Spleen (tissue), 11 donors: ENCODE results near the gene CNTN5. TPM values are rescaled to one million over a fixed set of nuclear protein-coding genes. Genes with fewer than 3 reads are reported as not detected.

Experiments
- DNase-seq: peaks from one replicate; pipeline ENCODE4 v3.0.0-alpha.2; 2020
- H3K27ac ChIP-seq, 8 donors: fragments of 200-600 bp; sonication (generic) in 7 of 8; 1 replicate in 4 of 8; 2 replicates in 4 of 8; pipeline versions ENCODE4 v1.5.0 to v1.8.0; 2016 to 2021; ENCODE audit warnings: inconsistent platforms in 4 of 8, mild to moderate bottlenecking in 4 of 8, moderate library complexity in 1 of 8
- H3K27me3 ChIP-seq, 7 donors: fragments of 200-600 bp; sonication (generic) in 6 of 7; replicated peaks in 1 of 7; 1 replicate in 4 of 7; 2 replicates in 3 of 7; pipeline versions ENCODE4 v1.5.0 to v1.8.0; 2016 to 2021; ENCODE audit warnings: inconsistent platforms in 3 of 7, mild to moderate bottlenecking in 1 of 7
- H3K36me3 ChIP-seq, 6 donors: fragments of 200-600 bp; sonication (generic) in 5 of 6; 1 replicate in 4 of 6; 2 replicates in 2 of 6; pipeline versions ENCODE4 v1.5.0 to v1.8.0; 2016 to 2021; ENCODE audit warnings: inconsistent platforms in 2 of 6
- H3K4me1 ChIP-seq, 6 donors: fragments of 200-600 bp; sonication (generic) in 5 of 6; 1 replicate in 3 of 6; 2 replicates in 3 of 6; pipeline versions ENCODE4 v1.5.0 to v1.8.0; 2016 to 2021; ENCODE audit warnings: inconsistent platforms in 3 of 6
- H3K4me3 ChIP-seq, 8 donors: fragments of 200-600 bp; sonication (generic) in 7 of 8; 1 replicate in 4 of 8; 2 replicates in 4 of 8; pipeline versions ENCODE4 v1.5.0 to v1.8.0; 2016 to 2021; ENCODE audit warnings: inconsistent platforms in 4 of 8, mild to moderate bottlenecking in 4 of 8, moderate library complexity in 2 of 8
- H3K9me3 ChIP-seq, 8 donors: fragments of 200-600 bp; sonication (generic) in 7 of 8; 1 replicate in 4 of 8; 2 replicates in 4 of 8; pipeline versions ENCODE4 v1.5.0 to v1.8.0; 2016 to 2021; ENCODE audit warnings: inconsistent platforms in 4 of 8
- POLR2A ChIP-seq, 3 donors: fragments of 450-650 bp; IDR thresholded peaks; one replicate each; pipeline ENCODE4 v1.5.1; 2017; ENCODE audit warnings: antibody characterized with exemption in 3 of 3, mild to moderate bottlenecking in 1 of 3
- POLR2AphosphoS5 ChIP-seq, 3 donors: sonication (generic); formaldehyde crosslinking; IDR thresholded peaks; one replicate each; pipeline ENCODE4 v1.5.1; 2017; ENCODE audit warnings: antibody characterized with exemption in 3 of 3
- WGBS, 5 donors: extraction: QIAGEN DNeasy Blood & Tissue Kit in 3 of 5; methylation state at CpG; one replicate each; pipeline versions ENCODE4 v1.1.5 to v1.1.7; 2013 to 2018; 5-methylcytosine and 5-hydroxymethylcytosine counted together
- intact Hi-C: fragments of 100-400 bp; cut with DNase I; formaldehyde crosslinking; loops from one replicate; pipeline ENCODE4 v1.15.0; 2023; ENCODE audit warnings: low total_unique reads
- polyA plus RNA-seq, 3 donors: library from polyadenylated mRNA; stranded (reverse); fragments of 200-250 nt; gene quantifications; one replicate each; pipeline ENCODE4 v1.2.1, GENCODE V29; 2013
- total RNA-seq, 7 donors: library from RNA; depleted of rRNA in 3 of 7; stranded (reverse); fragments of >200 nt in 3 of 7; fragmentation: NEBNext Ultra II Directional in 4 of 7; extraction: Animal tissue kit (Norgen Biotek cat#: 25700) in 4 of 7; gene quantifications; one replicate each; pipeline versions ENCODE4 v1.1.0 to v1.2.1, GENCODE V29; 2016 to 2021
- TF ChIP-seq, protein P1 (sequence below), 11 experiments: fragments of 200-600 bp in 7 of 11; fragments of 450-650 bp in 4 of 11; sonication (generic) in 4 of 11; IDR thresholded peaks in 8 of 11; conservative IDR thresholded peaks in 3 of 11; 1 replicate in 7 of 11; 2 replicates in 4 of 11; pipeline versions ENCODE4 v1.4.0 to v1.8.0; 2016 to 2021; ENCODE audit warnings: antibody characterized with exemption in 11 of 11, inconsistent platforms in 4 of 11, mild to moderate bottlenecking in 1 of 11
- donor health status: healthy with polysubstance abuse.
- donor health status: DM: no; HTN: no; CAD: no; lungs with moderate emphysema.
- donor health status: DM: no; HTN: no; CAD: no.
- donor health status: Bipolar disorder and iron deficiency.
- donor health status: healthy.
- donor health status: DM: no; HTN: no; CAD: no.
- donor health status: DM: yes; HTN: yes; CAD: no.

CNTN5 gene
- total and polyA plus RNA-seq, 10 donors, result 0.02 TPM; not detected in 8

DNA sequence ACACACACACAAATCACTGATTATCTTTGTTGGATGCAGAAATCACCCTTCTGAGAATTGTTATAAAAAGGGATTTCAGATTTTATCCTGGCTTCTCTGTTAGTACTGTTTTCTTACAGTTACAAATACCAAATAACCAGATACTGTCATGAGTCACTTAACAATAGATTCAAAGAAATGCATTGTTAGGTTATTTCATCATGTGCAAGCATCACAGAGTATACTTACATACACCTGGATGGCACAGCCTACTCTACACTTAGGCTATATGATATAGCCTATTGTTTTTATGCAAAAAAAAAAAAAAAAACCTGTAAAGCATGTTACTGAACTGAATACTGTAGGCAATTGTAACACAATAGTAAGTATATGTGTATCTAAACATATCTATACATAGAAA is 1347.1 kb downstream of the CNTN5 start:
- TF ChIP-seq POLR2A (IDR thresholded peaks at IDR 0.05) (no peak), POLR2AphosphoS5 (IDR thresholded peaks at IDR 0.05) (no peak)
- TF ChIP-seq, protein P1, sequence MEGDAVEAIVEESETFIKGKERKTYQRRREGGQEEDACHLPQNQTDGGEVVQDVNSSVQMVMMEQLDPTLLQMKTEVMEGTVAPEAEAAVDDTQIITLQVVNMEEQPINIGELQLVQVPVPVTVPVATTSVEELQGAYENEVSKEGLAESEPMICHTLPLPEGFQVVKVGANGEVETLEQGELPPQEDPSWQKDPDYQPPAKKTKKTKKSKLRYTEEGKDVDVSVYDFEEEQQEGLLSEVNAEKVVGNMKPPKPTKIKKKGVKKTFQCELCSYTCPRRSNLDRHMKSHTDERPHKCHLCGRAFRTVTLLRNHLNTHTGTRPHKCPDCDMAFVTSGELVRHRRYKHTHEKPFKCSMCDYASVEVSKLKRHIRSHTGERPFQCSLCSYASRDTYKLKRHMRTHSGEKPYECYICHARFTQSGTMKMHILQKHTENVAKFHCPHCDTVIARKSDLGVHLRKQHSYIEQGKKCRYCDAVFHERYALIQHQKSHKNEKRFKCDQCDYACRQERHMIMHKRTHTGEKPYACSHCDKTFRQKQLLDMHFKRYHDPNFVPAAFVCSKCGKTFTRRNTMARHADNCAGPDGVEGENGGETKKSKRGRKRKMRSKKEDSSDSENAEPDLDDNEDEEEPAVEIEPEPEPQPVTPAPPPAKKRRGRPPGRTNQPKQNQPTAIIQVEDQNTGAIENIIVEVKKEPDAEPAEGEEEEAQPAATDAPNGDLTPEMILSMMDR (IDR thresholded peaks at IDR 0.05 in 8 of 11, conservative IDR thresholded peaks at IDR 0.05 in 3 of 11), result no peak
- Histone ChIP-seq H3K4me3 (no peak overlapping the region), H3K27me3 (no peaks in the 10 kb centered on the region), H3K36me3 (no peaks in the 10 kb centered on the region), H3K4me1 (no peaks in the 10 kb centered on the region), H3K27ac (no peak overlapping the region), H3K9me3 (peaks cover 0 to 43% (median 29%) of the 10 kb centered on the region in 8 donors)
- no peak for DNase-seq
- intact Hi-C loops, result no loop called here

DNA sequence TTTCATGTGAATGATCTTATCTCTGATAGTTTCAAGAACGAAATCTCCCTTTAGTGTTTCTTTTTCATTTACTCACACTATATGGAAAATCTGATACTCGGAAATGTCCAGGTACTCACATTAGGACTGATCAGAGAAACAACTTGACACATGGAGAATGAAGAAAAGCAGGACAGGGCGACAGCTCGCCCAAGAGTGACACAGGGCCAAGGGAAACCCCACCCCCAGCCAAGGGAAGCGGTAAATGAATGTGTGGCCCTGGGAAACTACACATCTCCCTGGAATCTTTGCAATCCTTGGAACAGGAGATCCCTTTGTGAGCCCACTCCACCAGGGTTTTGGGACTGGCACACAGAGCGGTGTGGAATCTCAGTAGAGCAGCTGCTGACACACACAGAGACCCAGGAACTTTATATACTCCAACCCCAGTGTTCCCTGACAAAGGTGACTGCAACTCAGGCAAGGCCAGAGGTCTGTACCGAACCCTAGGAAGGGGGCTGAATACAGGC is 1362.7 kb downstream of the CNTN5 start:
- H3K4me3 ChIP-seq, result no peak overlapping the region
- no peak for DNase-seq
- 70 to 76% (median 73%) methylated on average over 7 of the region's 7 CpGs for WGBS, 5 donors
- H3K27me3 ChIP-seq, result no peaks in the 10 kb centered on the region
- no peaks in the 10 kb centered on the region for H3K4me1 ChIP-seq
- TF ChIP-seq, protein P1 (IDR thresholded peaks at IDR 0.05 in 8 of 11, conservative IDR thresholded peaks at IDR 0.05 in 3 of 11), result no peak
- no peak for TF ChIP-seq POLR2AphosphoS5 (IDR thresholded peaks at IDR 0.05)
- TF ChIP-seq POLR2A (IDR thresholded peaks at IDR 0.05), result no peak
- H3K36me3 ChIP-seq, result no peaks in the 10 kb centered on the region
- no peak overlapping the region for H3K27ac ChIP-seq
- peaks cover 0 to 47% (median 11%) of the 10 kb centered on the region in 8 donors for H3K9me3 ChIP-seq
- intact Hi-C loops, result no loop called here

DNA sequence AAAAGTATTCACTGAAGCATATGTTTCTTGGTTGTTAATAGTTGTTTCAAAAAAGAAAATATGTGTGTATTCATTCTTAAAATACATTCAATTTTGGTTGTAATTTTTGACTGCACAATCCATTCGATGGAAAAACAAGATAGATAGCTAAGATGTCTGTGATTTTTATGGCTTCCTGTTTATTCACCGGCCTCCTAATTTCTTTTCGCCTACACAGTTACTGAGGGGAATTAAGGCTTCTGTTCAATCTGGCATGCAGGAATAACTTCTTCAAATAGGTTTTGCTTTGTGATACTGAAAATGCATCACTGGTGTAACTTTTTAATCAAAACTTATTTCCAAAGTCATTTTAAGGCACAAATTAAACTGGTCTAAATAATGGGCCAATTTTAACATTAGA is 1375.5 kb downstream of the CNTN5 start:
- no peak for DNase-seq
- H3K9me3 ChIP-seq, result peaks cover 0 to 7% (median 1%) of the 10 kb centered on the region in 8 donors
- 37 to 50% (median 42%) methylated on average over 3 of the region's 3 CpGs for WGBS, 5 donors
- H3K36me3 ChIP-seq, result no peaks in the 10 kb centered on the region
- no peaks in the 10 kb centered on the region for H3K4me1 ChIP-seq
- H3K27me3 ChIP-seq, result no peaks in the 10 kb centered on the region
- TF ChIP-seq POLR2A (IDR thresholded peaks at IDR 0.05) (no peak), POLR2AphosphoS5 (IDR thresholded peaks at IDR 0.05) (no peak)
- TF ChIP-seq, protein P1 (IDR thresholded peaks at IDR 0.05 in 8 of 11, conservative IDR thresholded peaks at IDR 0.05 in 3 of 11), result no peak
- intact Hi-C loops, result no loop called here
- no peak overlapping the region for H3K27ac ChIP-seq
- no peak overlapping the region for H3K4me3 ChIP-seq

DNA sequence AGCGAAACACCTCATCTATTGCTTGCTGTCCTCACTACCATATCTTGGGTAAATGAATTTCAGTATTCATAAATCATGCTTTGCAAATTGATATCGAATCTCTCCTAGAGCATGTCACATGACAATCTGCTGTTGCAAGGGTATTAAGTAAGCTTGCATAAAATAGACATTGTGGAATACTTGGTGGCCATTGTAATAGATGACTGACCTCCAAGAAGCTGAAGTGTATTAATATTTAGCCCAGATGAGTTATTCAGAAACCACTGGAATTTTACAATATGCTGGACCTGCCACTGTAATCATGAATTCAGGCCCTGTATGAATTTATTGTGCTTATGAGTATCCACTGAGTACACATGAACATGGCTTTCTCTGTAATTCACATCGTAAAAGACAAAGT is 1376.7 kb downstream of the CNTN5 start:
- H3K27me3 ChIP-seq, result no peaks in the 10 kb centered on the region
- no peak overlapping the region for H3K4me3 ChIP-seq
- H3K9me3 ChIP-seq, result peaks cover 0 to 10% (median 2%) of the 10 kb centered on the region in 8 donors
- WGBS, 5 donors, result 75 to 92% (median 85%) methylated on average over 3 of the region's 3 CpGs
- TF ChIP-seq, protein P1 (IDR thresholded peaks at IDR 0.05 in 8 of 11, conservative IDR thresholded peaks at IDR 0.05 in 3 of 11), result no peak
- TF ChIP-seq POLR2AphosphoS5 (IDR thresholded peaks at IDR 0.05) (no peak), POLR2A (IDR thresholded peaks at IDR 0.05) (no peak)
- H3K27ac ChIP-seq, result no peak overlapping the region
- no peak for DNase-seq
- H3K36me3 ChIP-seq, result no peaks in the 10 kb centered on the region
- intact Hi-C loops, result no loop called here
- no peaks in the 10 kb centered on the region for H3K4me1 ChIP-seq
